Tibial nerve (tissue), 4 donors: ENCODE data around the gene GHITM. TPM values are rescaled to one million over a fixed set of nuclear protein-coding genes. Genes with fewer than 3 reads are reported as not detected.

ENCODE experiments used
- DNase-seq, 2 donors: peaks; one replicate each; pipeline ENCODE4 v3.0.0-alpha.2; 2019; ENCODE audit warnings: low spot score in 2 of 2
- H3K27ac ChIP-seq, 4 donors: fragments of 200-600 bp; sonication (generic) in 3 of 4; one replicate each; pipeline ENCODE4 v1.5.1; 2017 to 2019; ENCODE audit warnings: mild to moderate bottlenecking in 1 of 4
- H3K27me3 ChIP-seq, 2 donors: fragments of 200-600 bp; sonication (generic) in 1 of 2; one replicate each; pipeline versions ENCODE4 v1.5.1 to v1.6.0; 2017 to 2019
- H3K36me3 ChIP-seq, 3 donors: fragments of 200-600 bp; sonication (generic); one replicate each; pipeline ENCODE4 v1.5.1; 2018 to 2019
- H3K4me1 ChIP-seq, 4 donors: fragments of 200-600 bp; sonication (generic) in 3 of 4; one replicate each; pipeline ENCODE4 v1.5.1; 2017 to 2019
- H3K4me3 ChIP-seq, 4 donors: fragments of 200-600 bp; sonication (generic) in 3 of 4; one replicate each; pipeline ENCODE4 v1.5.1; 2017 to 2019; ENCODE audit warnings: mild to moderate bottlenecking in 1 of 4, moderate library complexity in 1 of 4
- H3K9me3 ChIP-seq, 4 donors: fragments of 200-600 bp; sonication (generic) in 3 of 4; one replicate each; pipeline ENCODE4 v1.5.1; 2017 to 2019
- EP300 ChIP-seq, 2 donors: sonication (generic); formaldehyde crosslinking; IDR thresholded peaks; one replicate each; pipeline ENCODE4 v1.6.1; 2017; ENCODE audit warnings: antibody characterized with exemption in 2 of 2, mild to moderate bottlenecking in 1 of 2
- POLR2A ChIP-seq, 2 donors: fragments of 450-650 bp; IDR thresholded peaks; one replicate each; pipeline ENCODE4 v1.6.1; 2017; ENCODE audit warnings: antibody characterized with exemption in 2 of 2, mild to moderate bottlenecking in 2 of 2, moderate library complexity in 2 of 2
- WGBS, 2 donors: methylation state at CpG; one replicate each; pipeline ENCODE4 v1.1.5; 2018; 5-methylcytosine and 5-hydroxymethylcytosine counted together
- total RNA-seq, 4 donors: library from RNA; depleted of rRNA; stranded (reverse); fragments of >200 nt; gene quantifications; one replicate each; pipeline ENCODE4 v1.1.0, GENCODE V29; 2016
- TF ChIP-seq, protein P1 (sequence below), 5 experiments: fragments of 200-600 bp in 3 of 5; fragments of 450-650 bp in 2 of 5; sonication (generic) in 3 of 5; IDR thresholded peaks; one replicate each; pipeline ENCODE4 v1.5.1; 2016 to 2019; ENCODE audit warnings: antibody characterized with exemption in 5 of 5, mild to moderate bottlenecking in 3 of 5, moderate library complexity in 2 of 5

GHITM gene
- total RNA-seq, 4 donors from 2014 or later = 77.3 to 150 (median 105) TPM

DNA sequence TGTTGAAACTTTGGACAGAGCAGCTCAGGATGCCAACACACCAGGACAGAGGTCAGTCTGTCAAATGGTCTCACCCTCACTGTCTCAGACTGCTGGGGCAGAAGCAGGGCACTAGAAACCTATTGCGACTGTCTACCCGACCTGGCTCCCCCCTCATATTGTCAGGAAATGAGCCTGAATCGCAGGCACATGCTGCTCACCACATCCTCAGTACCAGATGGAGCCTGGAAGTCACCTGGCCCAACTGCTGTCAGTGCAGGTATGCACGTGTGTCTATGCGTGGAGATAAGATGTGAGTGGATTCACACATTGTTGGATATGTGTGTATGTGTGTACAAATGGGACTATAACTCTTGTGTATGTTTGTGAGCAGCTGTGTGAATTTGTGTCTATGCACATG is 51.8 kb downstream of the GHITM start:
- H3K27me3 ChIP-seq = peaks cover 0 to 27% of the 10 kb centered on the region in 2 donors

DNA sequence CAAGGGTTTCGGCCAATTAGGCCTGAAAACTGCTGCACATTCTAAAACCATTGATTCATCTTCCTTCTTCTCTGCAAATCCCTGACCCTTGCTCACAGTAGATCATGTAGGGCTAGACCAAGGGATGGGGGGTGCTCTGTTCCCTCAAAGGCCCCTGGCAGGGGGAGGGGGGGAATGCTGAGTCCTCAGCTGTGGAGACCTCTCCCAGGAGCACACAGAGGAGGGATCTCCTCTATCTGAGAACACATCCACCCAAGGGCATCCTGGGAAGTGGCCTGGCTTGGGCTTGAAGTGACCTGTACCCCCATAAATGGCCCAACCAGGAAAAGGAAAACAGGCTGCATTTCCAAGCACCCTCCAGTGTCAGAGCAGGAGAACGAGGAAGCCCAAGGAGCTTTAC is 54.0 kb downstream of the GHITM start:
- no peak for DNase-seq
- WGBS, 2 donors = 97 to 100% methylated on average over 2 of the region's 2 CpGs
- Histone ChIP-seq H3K4me3 (no peak overlapping the region), H3K36me3 (no peaks in the 10 kb centered on the region), H3K27ac (no peak overlapping the region), H3K4me1 (peaks cover 0 to 19% (median 7%) of the 10 kb centered on the region in 4 donors), H3K27me3 (peaks cover 0 to 38% of the 10 kb centered on the region in 2 donors), H3K9me3 (no peaks in the 10 kb centered on the region)
- no peak for TF ChIP-seq EP300 (IDR thresholded peaks at IDR 0.05)
- TF ChIP-seq, protein P1, sequence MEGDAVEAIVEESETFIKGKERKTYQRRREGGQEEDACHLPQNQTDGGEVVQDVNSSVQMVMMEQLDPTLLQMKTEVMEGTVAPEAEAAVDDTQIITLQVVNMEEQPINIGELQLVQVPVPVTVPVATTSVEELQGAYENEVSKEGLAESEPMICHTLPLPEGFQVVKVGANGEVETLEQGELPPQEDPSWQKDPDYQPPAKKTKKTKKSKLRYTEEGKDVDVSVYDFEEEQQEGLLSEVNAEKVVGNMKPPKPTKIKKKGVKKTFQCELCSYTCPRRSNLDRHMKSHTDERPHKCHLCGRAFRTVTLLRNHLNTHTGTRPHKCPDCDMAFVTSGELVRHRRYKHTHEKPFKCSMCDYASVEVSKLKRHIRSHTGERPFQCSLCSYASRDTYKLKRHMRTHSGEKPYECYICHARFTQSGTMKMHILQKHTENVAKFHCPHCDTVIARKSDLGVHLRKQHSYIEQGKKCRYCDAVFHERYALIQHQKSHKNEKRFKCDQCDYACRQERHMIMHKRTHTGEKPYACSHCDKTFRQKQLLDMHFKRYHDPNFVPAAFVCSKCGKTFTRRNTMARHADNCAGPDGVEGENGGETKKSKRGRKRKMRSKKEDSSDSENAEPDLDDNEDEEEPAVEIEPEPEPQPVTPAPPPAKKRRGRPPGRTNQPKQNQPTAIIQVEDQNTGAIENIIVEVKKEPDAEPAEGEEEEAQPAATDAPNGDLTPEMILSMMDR (IDR thresholded peaks at IDR 0.05) = no peak
- no peak for TF ChIP-seq POLR2A (IDR thresholded peaks at IDR 0.05)

More for the DNA sequence above, 51.8 kb downstream of the GHITM start:
- Histone ChIP-seq H3K36me3 (no peaks in the 10 kb centered on the region), H3K27ac (no peak overlapping the region), H3K4me3 (no peak overlapping the region), H3K9me3 (no peaks in the 10 kb centered on the region), H3K4me1 (peaks cover 0 to 19% (median 7%) of the 10 kb centered on the region in 4 donors)
- no peak for DNase-seq
- 74 to 90% methylated on average over 5 of the region's 5 CpGs for WGBS, 2 donors
- no peak for TF ChIP-seq POLR2A (IDR thresholded peaks at IDR 0.05)
- TF ChIP-seq, protein P1 (IDR thresholded peaks at IDR 0.05) = no peak
- TF ChIP-seq EP300 (IDR thresholded peaks at IDR 0.05) = no peak

DNA sequence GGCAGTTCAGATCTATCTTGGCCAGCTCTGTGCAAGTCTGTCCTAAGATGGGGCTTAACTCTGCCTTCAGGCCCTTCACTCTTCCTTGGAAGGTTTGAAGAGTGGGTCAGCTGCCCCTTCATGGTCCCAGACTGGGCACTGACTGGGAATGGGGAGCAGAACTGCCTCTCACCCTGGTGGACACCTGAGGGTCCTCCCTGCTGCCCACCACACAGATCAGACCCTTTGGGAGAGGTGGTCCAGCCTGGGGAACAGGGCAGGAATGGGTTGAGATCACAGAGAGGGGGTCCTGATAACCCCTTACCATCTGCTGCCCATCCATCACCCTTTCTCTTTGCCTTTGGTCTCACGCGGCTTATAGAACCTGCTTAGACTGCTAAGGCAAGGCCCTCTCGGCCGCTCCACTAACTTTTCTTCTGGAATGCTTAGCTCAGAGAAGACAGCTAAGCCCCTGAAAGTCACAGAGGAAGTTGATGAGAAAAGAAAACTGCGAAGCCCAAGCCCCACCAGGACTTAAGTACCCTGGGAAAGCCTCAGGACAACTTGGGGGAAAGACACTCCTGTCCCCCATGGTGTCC is 54.6 kb downstream of the GHITM start:
- H3K36me3 ChIP-seq = no peaks in the 10 kb centered on the region
- peaks cover 0 to 38% of the 10 kb centered on the region in 2 donors for H3K27me3 ChIP-seq
- WGBS, 2 donors = 25 to 36% methylated on average over 5 of the region's 5 CpGs
- TF ChIP-seq, protein P1 (IDR thresholded peaks at IDR 0.05) = no peak
- TF ChIP-seq POLR2A (IDR thresholded peaks at IDR 0.05) (no peak), EP300 (IDR thresholded peaks at IDR 0.05) (no peak)
- H3K4me3 ChIP-seq = peak overlapping the region; percentile 25 to 57 (median 38)
- peaks cover 0 to 19% (median 7%) of the 10 kb centered on the region in 4 donors for H3K4me1 ChIP-seq
- no peaks in the 10 kb centered on the region for H3K9me3 ChIP-seq
- H3K27ac ChIP-seq = no peak overlapping the region
- DNase-seq = no peak

DNA sequence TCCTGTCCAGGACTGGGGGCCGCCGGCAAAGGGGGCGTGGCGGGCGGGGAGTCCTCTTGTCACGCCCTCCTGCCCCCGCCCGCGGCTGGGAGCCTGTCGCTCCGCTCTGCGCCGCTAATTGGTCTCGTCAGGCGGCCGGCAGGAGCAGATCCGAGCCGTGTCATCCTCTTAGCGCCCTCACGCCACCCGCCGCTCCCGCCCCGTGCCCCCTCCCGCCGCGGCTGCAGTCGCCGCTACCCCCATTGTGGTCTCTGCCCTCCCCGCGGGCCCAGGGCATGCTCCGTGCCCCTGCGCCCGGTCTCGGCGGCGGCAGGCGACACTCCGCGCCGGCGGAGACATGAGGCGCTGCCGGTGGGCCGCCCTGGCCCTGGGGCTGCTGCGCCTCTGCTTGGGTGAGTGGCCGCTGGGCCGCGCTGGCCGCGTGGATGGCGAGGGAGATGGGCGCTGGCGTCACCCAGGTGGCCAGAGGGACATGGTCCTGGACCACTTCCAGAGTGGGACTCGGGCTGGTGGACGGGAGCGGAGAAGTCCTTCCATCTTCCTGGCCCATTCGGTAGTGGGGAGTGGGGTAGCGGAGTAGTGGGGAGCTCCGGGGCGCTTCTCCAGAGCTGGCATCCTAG is 55.2 kb downstream of the GHITM start, which contains the start of gene CDHR1:
Gene CDHR1 (plus strand): TSS at position 114 of the 620 bp plus-strand sequence. CDS start 224 bp downstream, at position 338.
- H3K36me3 ChIP-seq = no peaks in the 10 kb centered on the region
- H3K27me3 ChIP-seq = peaks cover 0 to 38% of the 10 kb centered on the region in 2 donors
- WGBS, 2 donors = 0 to 5% methylated on average over 1 to 44 of the region's 61 CpGs
- TF ChIP-seq EP300 (IDR thresholded peaks at IDR 0.05) = no peak
- TF ChIP-seq, protein P1 (IDR thresholded peaks at IDR 0.05) = no peak
- peak within 1 kb of the TSS; percentile 25 to 57 (median 38) for H3K4me3 ChIP-seq
- no peak within 1 kb of the TSS for H3K27ac ChIP-seq
- DNase-seq = no peak
- no peaks in the 10 kb centered on the region for H3K9me3 ChIP-seq
- peaks cover 0 to 19% (median 7%) of the 10 kb centered on the region in 4 donors for H3K4me1 ChIP-seq
